ENCODE measurements around the gene NBEAL1. TPM values are rescaled to one million over a fixed set of nuclear protein-coding genes. Genes with fewer than 3 reads are reported as not detected.

The NBEAL1 gene
- polyA plus RNA-seq, 1 donor (not counting 4 experiments of a cell fraction or from before 2014, with no cell fraction given) = 14.7 TPM

GRCh38 chr2:203052539-203052938 lies 37.9 kb downstream of the NBEAL1 start:
- Histone ChIP-seq H3K4me3 (ENCODE audit: control insufficient read depth in 2 of 3, extremely low read depth in 1 of 3, insufficient read depth in 2 of 3, low read depth in 1 of 3, low read length in 3 of 3) (no peak overlapping the region), H3K9me1 (ENCODE audit: control insufficient read depth, extremely low read depth, insufficient read depth, low read length) (no peaks in the 10 kb centered on the region), H3K4me1 (ENCODE audit: control insufficient read depth, extremely low read depth, insufficient read depth, low read length) (no peaks in the 10 kb centered on the region), H4K20me1 (ENCODE audit: control insufficient read depth, extremely low read depth, insufficient read depth, low read length) (no peaks in the 10 kb centered on the region), H2AFZ (ENCODE audit: control insufficient read depth, low read length) (no peak overlapping the region), H3K79me2 (ENCODE audit: control insufficient read depth, insufficient read depth, low read length) (no peaks in the 10 kb centered on the region), H3K9me3 (ENCODE audit: control insufficient read depth, low read depth, low read length) (no peaks in the 10 kb centered on the region), H3K36me3 (ENCODE audit: control insufficient read depth in 2 of 2, extremely low read depth in 1 of 2, insufficient read depth in 2 of 2, low read length in 2 of 2) (peaks cover 0 to 9% of the 10 kb centered on the region in 2 experiments), H3K27ac (ENCODE audit: control insufficient read depth, insufficient read depth, low read length) (no peak overlapping the region), H3K9ac (ENCODE audit: control insufficient read depth, extremely low read depth, insufficient read depth, low read length) (no peak overlapping the region), H3K4me2 (ENCODE audit: control insufficient read depth, extremely low read depth, insufficient read depth, low read depth, low read length) (no peak overlapping the region), H3K27me3 (ENCODE audit: control insufficient read depth, extremely low read depth, insufficient read depth, low read length) (no peaks in the 10 kb centered on the region)
- DNase-seq (ENCODE audit: low read depth, low spot score) = no peak
- dilution Hi-C loops (cut with MboI; ENCODE audit: extremely low pct_ligation_motif_present, low sequenced_read_pairs) = no loop called here
- no peak for TF ChIP-seq EZH2 (IDR thresholded peaks at IDR 0.05; ENCODE audit: low read length)
- TF ChIP-seq, protein P1, sequence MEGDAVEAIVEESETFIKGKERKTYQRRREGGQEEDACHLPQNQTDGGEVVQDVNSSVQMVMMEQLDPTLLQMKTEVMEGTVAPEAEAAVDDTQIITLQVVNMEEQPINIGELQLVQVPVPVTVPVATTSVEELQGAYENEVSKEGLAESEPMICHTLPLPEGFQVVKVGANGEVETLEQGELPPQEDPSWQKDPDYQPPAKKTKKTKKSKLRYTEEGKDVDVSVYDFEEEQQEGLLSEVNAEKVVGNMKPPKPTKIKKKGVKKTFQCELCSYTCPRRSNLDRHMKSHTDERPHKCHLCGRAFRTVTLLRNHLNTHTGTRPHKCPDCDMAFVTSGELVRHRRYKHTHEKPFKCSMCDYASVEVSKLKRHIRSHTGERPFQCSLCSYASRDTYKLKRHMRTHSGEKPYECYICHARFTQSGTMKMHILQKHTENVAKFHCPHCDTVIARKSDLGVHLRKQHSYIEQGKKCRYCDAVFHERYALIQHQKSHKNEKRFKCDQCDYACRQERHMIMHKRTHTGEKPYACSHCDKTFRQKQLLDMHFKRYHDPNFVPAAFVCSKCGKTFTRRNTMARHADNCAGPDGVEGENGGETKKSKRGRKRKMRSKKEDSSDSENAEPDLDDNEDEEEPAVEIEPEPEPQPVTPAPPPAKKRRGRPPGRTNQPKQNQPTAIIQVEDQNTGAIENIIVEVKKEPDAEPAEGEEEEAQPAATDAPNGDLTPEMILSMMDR (optimal IDR thresholded peaks at IDR 0.05 in 1 of 3, IDR thresholded peaks at IDR 0.05 in 1 of 3, conservative IDR thresholded peaks at IDR 0.05 in 1 of 3; ENCODE audit: extremely low read depth in 1 of 3, insufficient read depth in 2 of 3, low read length in 3 of 3) = no peak
- no peak for FAIRE-seq

DNA sequence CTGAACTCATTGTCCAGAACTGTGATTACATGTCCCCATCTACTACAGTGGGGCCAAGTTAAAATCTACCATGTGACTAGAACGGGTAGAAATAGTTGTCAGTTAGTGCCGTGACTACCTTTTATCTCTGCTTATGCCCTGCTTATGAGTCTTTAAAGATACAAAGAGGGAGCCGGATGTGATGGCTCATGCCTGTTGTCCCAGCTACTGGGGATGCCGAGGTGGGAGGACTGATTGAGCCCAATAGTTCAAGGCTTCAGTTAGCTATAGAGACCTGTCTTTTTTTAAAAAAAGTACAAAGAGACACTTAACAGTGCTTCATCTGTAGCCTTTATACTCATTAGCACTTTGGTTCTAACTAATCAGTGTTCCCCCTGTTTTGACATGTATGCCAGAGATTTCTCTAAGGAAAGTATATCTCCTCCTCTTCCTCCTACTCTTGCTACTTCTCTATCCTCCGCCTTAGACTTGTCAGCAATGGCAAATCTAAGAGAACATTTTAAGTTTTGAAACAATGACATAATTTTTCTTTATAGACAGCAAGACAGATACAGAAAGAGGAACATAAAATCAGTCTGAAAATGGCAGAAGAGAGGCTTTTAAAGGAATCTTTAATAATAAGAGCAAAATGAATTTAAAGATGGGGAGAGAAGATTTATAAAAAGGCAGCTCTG lies 45.0 kb downstream of the NBEAL1 start:
- Histone ChIP-seq H3K4me2 (ENCODE audit: control insufficient read depth, extremely low read depth, insufficient read depth, low read depth, low read length) (no peak overlapping the region), H3K9ac (ENCODE audit: control insufficient read depth, extremely low read depth, insufficient read depth, low read length) (no peak overlapping the region), H3K27ac (ENCODE audit: control insufficient read depth, insufficient read depth, low read length) (no peak overlapping the region), H3K9me3 (ENCODE audit: control insufficient read depth, low read depth, low read length) (no peaks in the 10 kb centered on the region), H3K79me2 (ENCODE audit: control insufficient read depth, insufficient read depth, low read length) (no peaks in the 10 kb centered on the region), H3K36me3 (ENCODE audit: control insufficient read depth in 2 of 2, extremely low read depth in 1 of 2, insufficient read depth in 2 of 2, low read length in 2 of 2) (peaks cover 9 to 12% of the 10 kb centered on the region in 2 experiments), H3K27me3 (ENCODE audit: control insufficient read depth, extremely low read depth, insufficient read depth, low read length) (no peaks in the 10 kb centered on the region), H3K4me1 (ENCODE audit: control insufficient read depth, extremely low read depth, insufficient read depth, low read length) (no peaks in the 10 kb centered on the region), H3K4me3 (ENCODE audit: control insufficient read depth in 2 of 3, extremely low read depth in 1 of 3, insufficient read depth in 2 of 3, low read depth in 1 of 3, low read length in 3 of 3) (no peak overlapping the region), H4K20me1 (ENCODE audit: control insufficient read depth, extremely low read depth, insufficient read depth, low read length) (no peaks in the 10 kb centered on the region), H3K9me1 (ENCODE audit: control insufficient read depth, extremely low read depth, insufficient read depth, low read length) (no peaks in the 10 kb centered on the region), H2AFZ (ENCODE audit: control insufficient read depth, low read length) (no peak overlapping the region)
- FAIRE-seq = peak; percentile 26
- dilution Hi-C loops (cut with MboI; ENCODE audit: extremely low pct_ligation_motif_present, low sequenced_read_pairs) = no loop called here
- no peak for DNase-seq (ENCODE audit: low read depth, low spot score)
- TF ChIP-seq, protein P1 (optimal IDR thresholded peaks at IDR 0.05 in 1 of 3, IDR thresholded peaks at IDR 0.05 in 1 of 3, conservative IDR thresholded peaks at IDR 0.05 in 1 of 3; ENCODE audit: extremely low read depth in 1 of 3, insufficient read depth in 2 of 3, low read length in 3 of 3) = no peak
- no peak for TF ChIP-seq EZH2 (IDR thresholded peaks at IDR 0.05; ENCODE audit: low read length)
